Astrocyte of the cerebellum (primary cell): Measurements from ENCODE around the gene SLC6A8.
A peak's percentile ranks its signal among the peaks of the same experiment; 100 is the strongest.
"Not testable (repeated sequence)": the region's sequence is repeated elsewhere in the genome, so short reads cannot be mapped to it uniquely, and the experiment has no call there.

Experiments
- DNase-seq: peaks from one replicate; pipeline ENCODE4 v3.0.0-alpha.2; 2011; ENCODE audit warnings: low read depth
- H3K4me3 ChIP-seq: 2 replicates; pipeline ENCODE4 v1.5.1; 2011; ENCODE audit warnings: mild to moderate bottlenecking, low read depth, low read length, moderate library complexity
- CTCF ChIP-seq: IDR thresholded peaks from 2 replicates; pipeline ENCODE4 v1.5.1; 2012; ENCODE audit warnings: low read length, low read depth, moderate library complexity, mild to moderate bottlenecking; ENCODE audit errors: missing control alignments
- in situ Hi-C: cut with HindIII; loops from 2 replicates; pipeline ENCODE4 v1.10.0; 2017; ENCODE audit warnings: low sequenced_read_pairs

Gene SLC6A8

GRCh38 chrX:153741446-153741845 lies 53.7 kb downstream of the SLC6A8 start:
- no peak for DNase-seq
- in situ Hi-C loops, result no loop called here
- H3K4me3 ChIP-seq, result no peak overlapping the region
- TF ChIP-seq CTCF, result no peak

GRCh38 chrX:153742111-153742510 lies 54.4 kb downstream of the SLC6A8 start:
- in situ Hi-C loops, DNase-seq, H3K4me3 ChIP-seq: not testable (repeated sequence)

GRCh38 chrX:153742796-153743467 lies 55.2 kb downstream of the SLC6A8 start:
- in situ Hi-C loops, H3K4me3 ChIP-seq, DNase-seq: not testable (repeated sequence)

- in situ Hi-C loops, DNase-seq, H3K4me3 ChIP-seq: not testable (repeated sequence)
Observed at GRCh38 chrX:153743468-153744209, 55.9 kb downstream of the SLC6A8 start.

GRCh38 chrX:153744210-153745066 lies 56.7 kb downstream of the SLC6A8 start:
- in situ Hi-C loops, result no loop called here
- DNase-seq, result no peak
- TF ChIP-seq CTCF, result peak; percentile 25
- no peak overlapping the region for H3K4me3 ChIP-seq

GRCh38 chrX:153745067-153745433 lies 57.3 kb downstream of the SLC6A8 start:
- DNase-seq, in situ Hi-C loops, H3K4me3 ChIP-seq: not testable (repeated sequence)
